Keratinocyte (primary cell): ENCODE measurements around the gene SLC22A1.

ENCODE experiments used
- EZH2 ChIP-seq: IDR thresholded peaks from one replicate; pipeline ENCODE4 v1.6.1; 2012; ENCODE audit warnings: inconsistent platforms, mild to moderate bottlenecking, low read length, moderate library complexity
- TF ChIP-seq, protein P1 (sequence below), 3 experiments: IDR thresholded peaks in 1 of 3; conservative IDR thresholded peaks in 1 of 3; optimal IDR thresholded peaks in 1 of 3; 2 replicates in 2 of 3; 3 replicates in 1 of 3; pipeline versions ENCODE3 to v1.5.1; 2011; ENCODE audit warnings: low read length in 3 of 3, mild to moderate bottlenecking in 3 of 3, moderate library complexity in 2 of 3, control low read depth in 1 of 3, inconsistent platforms in 1 of 3; ENCODE audit not compliant: insufficient read depth in 2 of 3; ENCODE audit errors: extremely low read depth in 1 of 3

DNA sequence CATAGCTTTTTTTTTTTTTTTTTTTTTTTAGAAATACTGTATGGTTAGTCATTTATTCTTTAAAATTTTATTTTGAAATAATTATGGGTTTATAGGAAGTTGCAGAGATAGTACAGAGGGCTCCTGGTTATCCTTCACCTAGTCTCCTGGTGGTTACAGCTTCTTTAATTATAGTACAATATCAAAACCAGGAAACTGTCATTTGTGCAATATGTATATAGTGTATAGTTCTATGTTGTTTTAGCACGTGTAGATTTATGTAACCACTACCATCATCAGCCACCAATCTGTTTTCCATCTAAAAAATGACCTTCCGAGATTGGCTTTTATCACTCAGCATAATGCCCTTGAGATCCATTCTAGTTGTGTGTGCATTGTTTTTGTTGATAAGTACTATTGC is 82.3 kb downstream of the SLC22A1 start:
- TF ChIP-seq, protein P1, sequence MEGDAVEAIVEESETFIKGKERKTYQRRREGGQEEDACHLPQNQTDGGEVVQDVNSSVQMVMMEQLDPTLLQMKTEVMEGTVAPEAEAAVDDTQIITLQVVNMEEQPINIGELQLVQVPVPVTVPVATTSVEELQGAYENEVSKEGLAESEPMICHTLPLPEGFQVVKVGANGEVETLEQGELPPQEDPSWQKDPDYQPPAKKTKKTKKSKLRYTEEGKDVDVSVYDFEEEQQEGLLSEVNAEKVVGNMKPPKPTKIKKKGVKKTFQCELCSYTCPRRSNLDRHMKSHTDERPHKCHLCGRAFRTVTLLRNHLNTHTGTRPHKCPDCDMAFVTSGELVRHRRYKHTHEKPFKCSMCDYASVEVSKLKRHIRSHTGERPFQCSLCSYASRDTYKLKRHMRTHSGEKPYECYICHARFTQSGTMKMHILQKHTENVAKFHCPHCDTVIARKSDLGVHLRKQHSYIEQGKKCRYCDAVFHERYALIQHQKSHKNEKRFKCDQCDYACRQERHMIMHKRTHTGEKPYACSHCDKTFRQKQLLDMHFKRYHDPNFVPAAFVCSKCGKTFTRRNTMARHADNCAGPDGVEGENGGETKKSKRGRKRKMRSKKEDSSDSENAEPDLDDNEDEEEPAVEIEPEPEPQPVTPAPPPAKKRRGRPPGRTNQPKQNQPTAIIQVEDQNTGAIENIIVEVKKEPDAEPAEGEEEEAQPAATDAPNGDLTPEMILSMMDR (optimal IDR thresholded peaks at IDR 0.05 in 1 of 3, IDR thresholded peaks at IDR 0.05 in 1 of 3, conservative IDR thresholded peaks at IDR 0.05 in 1 of 3; ENCODE audit: extremely low read depth in 1 of 3, insufficient read depth in 2 of 3, low read length in 3 of 3): no peak
- TF ChIP-seq EZH2: no peak
